Endothelial cell of umbilical vein (primary cell): ENCODE data around the gene C10orf67. TPM values are rescaled to one million over a fixed set of nuclear protein-coding genes. Genes with fewer than 3 reads are reported as not detected.

Experiments
- BruUV-seq: library from RNA; stranded (reverse); fragments of 400-500 nt; replicated peaks from 2 replicates; lab custom pipeline; 2021; lab: Mats Ljungman, UMichigan
- CTCF ChIA-PET: fragments of 300-600, 350-600 bp; sonication (Branson Sonifier 250); formaldehyde crosslinking; loops from one replicate; lab custom pipeline; 2021; ENCODE audit warnings: antibody characterized with exemption, inconsistent platforms; lab: Charles Lee
- POLR2A ChIA-PET: fragments of 300-600, 350-600 bp; sonication (Branson Sonifier 250); formaldehyde crosslinking; loops from one replicate; lab custom pipeline; 2021; ENCODE audit warnings: antibody characterized with exemption, inconsistent platforms; lab: Charles Lee
- DNase-seq: peaks from one replicate; pipeline ENCODE4 v3.0.0-alpha.2; 2011; ENCODE audit warnings: low read depth, low spot score
- FAIRE-seq: peaks from 2 replicates; lab custom pipeline; 2011; peaks lifted over from hg19 to GRCh38; lab: Jason Lieb, UNC
- H2AFZ ChIP-seq: 2 replicates; pipeline ENCODE4 v1.6.0; 2012; ENCODE audit warnings: low read depth, low read length, control low read depth, inconsistent platforms
- H3K27ac ChIP-seq: 2 replicates; pipeline ENCODE4 v1.5.1; 2011; ENCODE audit warnings: low read depth, mild to moderate bottlenecking, control low read depth, low read length, moderate library complexity; ENCODE audit not compliant: insufficient read depth
- H3K27me3 ChIP-seq, 2 experiments: 2 replicates each; pipeline versions ENCODE4 v1.6.0 to v1.6.1; 2011; ENCODE audit warnings: low read length in 2 of 2, mixed read lengths in 1 of 2; ENCODE audit not compliant: control insufficient read depth in 2 of 2, insufficient read depth in 2 of 2
- H3K36me3 ChIP-seq, 2 experiments: 2 replicates in 1 of 2; 3 replicates in 1 of 2; pipeline ENCODE4 v1.5.1; 2011; ENCODE audit warnings: low read length in 2 of 2, mild to moderate bottlenecking in 1 of 2, moderate library complexity in 1 of 2; ENCODE audit not compliant: control insufficient read depth in 2 of 2, insufficient read depth in 2 of 2; ENCODE audit errors: extremely low read depth in 1 of 2
- H3K4me1 ChIP-seq: 3 replicates; pipeline ENCODE4 v1.5.1; 2011; ENCODE audit warnings: mild to moderate bottlenecking, low read length; ENCODE audit not compliant: control insufficient read depth, insufficient read depth; ENCODE audit errors: extremely low read depth
- H3K4me2 ChIP-seq: 2 replicates; pipeline ENCODE4 v1.6.1; 2011; ENCODE audit warnings: low read length, control low read depth, mixed read lengths; ENCODE audit not compliant: insufficient read depth
- H3K4me3 ChIP-seq, 3 experiments: fragments of 200-600 bp in 1 of 3; sonication (generic), shearing (Covaris generic) in 1 of 3; replicated peaks in 1 of 3; 2 replicates each; pipeline ENCODE4 v1.5.1; 2011 to 2016; ENCODE audit warnings: control low read depth in 3 of 3, low read length in 3 of 3, mild to moderate bottlenecking in 2 of 3, inconsistent platforms in 1 of 3, low read depth in 1 of 3, moderate library complexity in 1 of 3; ENCODE audit not compliant: insufficient read depth in 1 of 3
- H3K79me2 ChIP-seq: 2 replicates; pipeline ENCODE4 v1.6.0; 2012; ENCODE audit warnings: low read length, inconsistent platforms; ENCODE audit not compliant: control insufficient read depth, insufficient read depth
- H3K9ac ChIP-seq: replicated peaks from 2 replicates; pipeline ENCODE3; 2011; ENCODE audit warnings: low read length, control low read depth; ENCODE audit not compliant: insufficient read depth; ENCODE audit errors: extremely low read depth
- H3K9me1 ChIP-seq: replicated peaks from 3 replicates; pipeline ENCODE4 v1.6.0; 2011; ENCODE audit warnings: mild to moderate bottlenecking, low read length; ENCODE audit not compliant: control insufficient read depth, insufficient read depth; ENCODE audit errors: extremely low read depth
- H3K9me3 ChIP-seq: replicated peaks from 2 replicates; pipeline ENCODE4 v1.5.1; 2012; ENCODE audit warnings: low read length, inconsistent platforms; ENCODE audit not compliant: control insufficient read depth, insufficient read depth
- H4K20me1 ChIP-seq: replicated peaks from 2 replicates; pipeline ENCODE3; 2011; ENCODE audit warnings: mild to moderate bottlenecking, low read length; ENCODE audit not compliant: control insufficient read depth, insufficient read depth; ENCODE audit errors: extremely low read depth
- CTCF ChIP-seq, 2 donors: IDR thresholded peaks; 1 replicate in 1 of 2; 2 replicates in 1 of 2; pipeline ENCODE4 v1.5.1; 2011; ENCODE audit warnings: low read length in 2 of 2, mild to moderate bottlenecking in 2 of 2, moderate library complexity in 2 of 2, control low read depth in 1 of 2, inconsistent platforms in 1 of 2, low read depth in 1 of 2; ENCODE audit not compliant: insufficient read depth in 1 of 2; ENCODE audit errors: extremely low read depth in 1 of 2
- EZH2 ChIP-seq: IDR thresholded peaks from 2 replicates; pipeline ENCODE4 v1.6.1; 2012; ENCODE audit warnings: borderline replicate concordance, low read depth, mild to moderate bottlenecking, moderate library complexity, low read length, inconsistent platforms; ENCODE audit not compliant: severe bottlenecking
- FOS ChIP-seq: IDR thresholded peaks from 2 replicates; pipeline ENCODE4 v1.6.1; 2011; ENCODE audit warnings: mild to moderate bottlenecking, low read length, moderate library complexity, borderline replicate concordance; ENCODE audit not compliant: insufficient read depth
- GATA2 ChIP-seq: IDR thresholded peaks from 2 replicates; pipeline ENCODE4 v1.7.0; 2011; ENCODE audit warnings: low read depth, mild to moderate bottlenecking, moderate library complexity, mixed read lengths, low read length; ENCODE audit not compliant: insufficient read length, insufficient read depth
- JUN ChIP-seq: IDR thresholded peaks from 2 replicates; pipeline ENCODE4 v1.6.1; 2011; ENCODE audit warnings: borderline replicate concordance, low read depth; ENCODE audit not compliant: insufficient read length, insufficient read depth
- MAX ChIP-seq: IDR thresholded peaks from 2 replicates; pipeline ENCODE4 v1.6.1; 2011; ENCODE audit not compliant: insufficient read depth, insufficient read length
- MYC ChIP-seq: IDR thresholded peaks from one replicate; pipeline ENCODE4 v1.6.1; 2011; ENCODE audit warnings: mild to moderate bottlenecking, low read depth, low read length
- POLR2A ChIP-seq: IDR thresholded peaks from 2 replicates; pipeline ENCODE4 v1.6.1; 2012; ENCODE audit warnings: low read depth, mild to moderate bottlenecking, control low read depth, low read length
- POLR2AphosphoS5 ChIP-seq: IDR thresholded peaks from 2 replicates; pipeline ENCODE4 v1.6.1; 2012; ENCODE audit warnings: low read depth, mild to moderate bottlenecking, control low read depth, low read length, moderate library complexity; ENCODE audit not compliant: insufficient read depth
- dilution Hi-C: fragments of 300-500 bp; cut with MboI; formaldehyde crosslinking; loops from one replicate; pipeline ENCODE4 v1.15.0; 2019; ENCODE audit warnings: low sequenced_read_pairs; ENCODE audit not compliant: extremely low pct_ligation_motif_present
- intact Hi-C: fragments of 100-400 bp; cut with micrococcal nuclease; formaldehyde crosslinking; loops from one replicate; pipeline ENCODE4 v1.10.0; 2022
- polyA plus RNA-seq, 4 experiments: library from polyadenylated mRNA; depleted of rRNA in 3 of 4; stranded (reverse) in 3 of 4; unstranded in 1 of 4; fragments of >200 nt; gene quantifications; 2 replicates each; pipeline versions ENCODE4 v1.2.1 to v1.2.3, GENCODE V29; 2011 to 2012; ENCODE audit warnings: missing spikeins in 1 of 4
- total RNA-seq: library from RNA; stranded (reverse); gene quantifications from 2 replicates; pipeline ENCODE4 v1.2.3, GENCODE V29; 2021

The C10orf67 gene
- total and polyA plus RNA-seq, 2 donors (not counting 3 experiments of a cell fraction or from before 2014, with no cell fraction given) = not detected

- H3K36me3 ChIP-seq = no peaks in the 10 kb centered on the region
- CTCF ChIA-PET = no interaction called here
- no peaks in the 10 kb centered on the region for H3K27me3 ChIP-seq
- no peak overlapping the region for H2AFZ ChIP-seq
- intact Hi-C loops = no loop called here
- no peak overlapping the region for H3K4me2 ChIP-seq
- DNase-seq (no peak), FAIRE-seq (no peak)
- POLR2A ChIA-PET = no interaction called here
- dilution Hi-C loops = no loop called here
- H3K9ac ChIP-seq = no peak overlapping the region
- TF ChIP-seq GATA2 (no peak), JUN (no peak), MAX (no peak), CTCF (IDR thresholded peaks at IDR 0.05; ENCODE audit: extremely low read depth in 1 of 2, insufficient read depth in 1 of 2, low read depth in 1 of 2, low read length in 2 of 2) (no peak), EZH2 (no peak), POLR2A (no peak), FOS (no peak), MYC (no peak), POLR2AphosphoS5 (no peak)
- H3K79me2 ChIP-seq = no peaks in the 10 kb centered on the region
- no peaks in the 10 kb centered on the region for H4K20me1 ChIP-seq
- H3K9me3 ChIP-seq = no peaks in the 10 kb centered on the region
- H3K4me1 ChIP-seq = no peaks in the 10 kb centered on the region
- H3K4me3 ChIP-seq = no peak overlapping the region
- H3K9me1 ChIP-seq = no peaks in the 10 kb centered on the region
- no peak overlapping the region for H3K27ac ChIP-seq
- BruUV-seq = no TSS peak
Observed at GRCh38 chr10:23338886-23339285, 5.7 kb downstream of the C10orf67 start.
